Neural cell (in vitro differentiated cells): Measurements from ENCODE around the gene DAZAP1. TPM values are rescaled to one million over a fixed set of nuclear protein-coding genes. Genes with fewer than 3 reads are reported as not detected.

Experiments used
- H2AFZ ChIP-seq: fragments of 200-600, 300-800 bp; sonication (generic), shearing (Covaris generic); 2 replicates; pipeline ENCODE4 v1.6.0; 2014; ENCODE audit warnings: low read depth, mild to moderate bottlenecking, antibody characterized with exemption, low read length, moderate library complexity
- H3F3A ChIP-seq: fragments of 200-600 bp; shearing (Covaris generic); 2 replicates; pipeline ENCODE4 v1.6.1; 2016; ENCODE audit warnings: mild to moderate bottlenecking, moderate library complexity, mixed read lengths, antibody characterized with exemption, low read length; ENCODE audit not compliant: insufficient read depth, poor library complexity, severe bottlenecking
- H3K27ac ChIP-seq: fragments of 200-600, 300-800 bp; sonication (generic), shearing (Covaris generic); 2 replicates; pipeline ENCODE4 v1.5.1; 2014; ENCODE audit warnings: mild to moderate bottlenecking, low read length, moderate library complexity
- H3K27me3 ChIP-seq: fragments of 300-800, 200-600 bp; sonication (generic), shearing (Covaris generic); 2 replicates; pipeline ENCODE4 v1.6.0; 2014; ENCODE audit warnings: mild to moderate bottlenecking, low read depth, low read length, moderate library complexity; ENCODE audit not compliant: insufficient read depth
- H3K36me3 ChIP-seq: fragments of 300-800, 200-600 bp; sonication (generic), shearing (Covaris generic); 2 replicates; pipeline ENCODE4 v1.5.1; 2014; ENCODE audit warnings: mild to moderate bottlenecking, antibody characterized with exemption, low read length, moderate library complexity; ENCODE audit not compliant: insufficient read depth
- H3K4me2 ChIP-seq: fragments of 300-800, 200-600 bp; sonication (generic), shearing (Covaris generic); 2 replicates; pipeline ENCODE4 v1.6.0; 2014; ENCODE audit warnings: mild to moderate bottlenecking, low read length
- H3K4me3 ChIP-seq: fragments of 300-800, 200-600 bp; sonication (generic), shearing (Covaris generic); 2 replicates; pipeline ENCODE4 v1.5.1; 2014; ENCODE audit warnings: mild to moderate bottlenecking, low read length, moderate library complexity
- H3K79me2 ChIP-seq: fragments of 200-600 bp; shearing (Covaris generic); replicated peaks from 2 replicates; pipeline ENCODE4 v1.6.0; 2014; ENCODE audit warnings: mild to moderate bottlenecking, low read length, moderate library complexity; ENCODE audit not compliant: insufficient read depth
- H3K9ac ChIP-seq: fragments of 300-800, 200-600 bp; sonication (generic), shearing (Covaris generic); 2 replicates; pipeline ENCODE4 v1.6.1; 2016; ENCODE audit warnings: mild to moderate bottlenecking, low read length, mixed read lengths
- H3K9me2 ChIP-seq: fragments of 200-600 bp; shearing (Covaris generic); 2 replicates; pipeline ENCODE4 v1.6.1; 2016; ENCODE audit warnings: mild to moderate bottlenecking, low read length, mixed read lengths; ENCODE audit not compliant: insufficient read depth
- H3K9me3 ChIP-seq: fragments of 200-600, 300-800 bp; sonication (generic), shearing (Covaris generic); 2 replicates; pipeline ENCODE4 v1.6.1; 2016; ENCODE audit warnings: mild to moderate bottlenecking, mixed run types, low read length, moderate library complexity, mixed read lengths
- H4K20me1 ChIP-seq: fragments of 200-600 bp; shearing (Covaris generic); 2 replicates; pipeline ENCODE4 v1.6.1; 2016; ENCODE audit warnings: mild to moderate bottlenecking, mixed run types; ENCODE audit not compliant: insufficient read depth
- EP300 ChIP-seq: fragments of 450-650 bp; conservative IDR thresholded peaks from 2 replicates; pipeline ENCODE4 v1.6.1; 2014; ENCODE audit warnings: antibody characterized with exemption, mild to moderate bottlenecking, moderate library complexity; ENCODE audit not compliant: poor library complexity, severe bottlenecking
- EZH2 ChIP-seq: fragments of 200-600, 300-800 bp; shearing (Covaris generic), sonication (generic); IDR thresholded peaks from 2 replicates; pipeline ENCODE4 v1.6.1; 2014; ENCODE audit warnings: antibody characterized with exemption, low read length, borderline replicate concordance, mild to moderate bottlenecking; ENCODE audit not compliant: insufficient read depth, poor library complexity, severe bottlenecking
- MXI1 ChIP-seq: fragments of 450-650 bp; conservative IDR thresholded peaks from 2 replicates; pipeline ENCODE4 v1.6.1; 2014; ENCODE audit warnings: antibody characterized with exemption, mild to moderate bottlenecking; ENCODE audit not compliant: poor library complexity, severe bottlenecking
- POLR2AphosphoS5 ChIP-seq: IDR thresholded peaks from 2 replicates; pipeline ENCODE4 v1.6.1; 2012
- RAD21 ChIP-seq: fragments of 450-650 bp; conservative IDR thresholded peaks from 2 replicates; pipeline ENCODE4 v1.6.1; 2014; ENCODE audit warnings: antibody characterized with exemption, mild to moderate bottlenecking, moderate library complexity
- REST ChIP-seq: IDR thresholded peaks from 2 replicates; pipeline ENCODE4 v1.6.1; 2012; ENCODE audit warnings: borderline replicate concordance
- SMC3 ChIP-seq: fragments of 450-650 bp; conservative IDR thresholded peaks from 2 replicates; pipeline ENCODE4 v1.6.1; 2014; ENCODE audit warnings: antibody characterized with exemption, mild to moderate bottlenecking, moderate library complexity; ENCODE audit not compliant: poor library complexity
- TAF1 ChIP-seq: IDR thresholded peaks from 2 replicates; pipeline ENCODE4 v1.6.1; 2012; ENCODE audit warnings: low read depth
- polyA plus RNA-seq: library from polyadenylated mRNA; depleted of rRNA; stranded (reverse); fragments of >200 nt; gene quantifications from 2 replicates; pipeline ENCODE4 v1.2.3, GENCODE V29; 2014
- TF ChIP-seq, protein P1 (sequence below): fragments of 450-650 bp; IDR thresholded peaks from 2 replicates; pipeline ENCODE4 v1.5.1; 2014; ENCODE audit warnings: antibody characterized with exemption, mild to moderate bottlenecking, moderate library complexity; ENCODE audit not compliant: poor library complexity, severe bottlenecking

Gene DAZAP1
- polyA plus RNA-seq, 1 donor from 2014 or later = 60.5 TPM

- no peak for TF ChIP-seq EP300
- TF ChIP-seq POLR2AphosphoS5 = no peak
- TF ChIP-seq EZH2 = no peak
- TF ChIP-seq TAF1 = no peak
- no peak for TF ChIP-seq RAD21
- TF ChIP-seq REST = no peak
- no peak for TF ChIP-seq SMC3
- no peak for TF ChIP-seq MXI1
- TF ChIP-seq, protein P1, sequence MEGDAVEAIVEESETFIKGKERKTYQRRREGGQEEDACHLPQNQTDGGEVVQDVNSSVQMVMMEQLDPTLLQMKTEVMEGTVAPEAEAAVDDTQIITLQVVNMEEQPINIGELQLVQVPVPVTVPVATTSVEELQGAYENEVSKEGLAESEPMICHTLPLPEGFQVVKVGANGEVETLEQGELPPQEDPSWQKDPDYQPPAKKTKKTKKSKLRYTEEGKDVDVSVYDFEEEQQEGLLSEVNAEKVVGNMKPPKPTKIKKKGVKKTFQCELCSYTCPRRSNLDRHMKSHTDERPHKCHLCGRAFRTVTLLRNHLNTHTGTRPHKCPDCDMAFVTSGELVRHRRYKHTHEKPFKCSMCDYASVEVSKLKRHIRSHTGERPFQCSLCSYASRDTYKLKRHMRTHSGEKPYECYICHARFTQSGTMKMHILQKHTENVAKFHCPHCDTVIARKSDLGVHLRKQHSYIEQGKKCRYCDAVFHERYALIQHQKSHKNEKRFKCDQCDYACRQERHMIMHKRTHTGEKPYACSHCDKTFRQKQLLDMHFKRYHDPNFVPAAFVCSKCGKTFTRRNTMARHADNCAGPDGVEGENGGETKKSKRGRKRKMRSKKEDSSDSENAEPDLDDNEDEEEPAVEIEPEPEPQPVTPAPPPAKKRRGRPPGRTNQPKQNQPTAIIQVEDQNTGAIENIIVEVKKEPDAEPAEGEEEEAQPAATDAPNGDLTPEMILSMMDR = no peak
- peak overlapping the region; percentile 44 for H3K27ac ChIP-seq
- H3F3A ChIP-seq = no peaks in the 10 kb centered on the region
- no peaks in the 10 kb centered on the region for H3K9me2 ChIP-seq
- H3K4me3 ChIP-seq = peak overlapping the region; percentile 95
- no peaks in the 10 kb centered on the region for H3K27me3 ChIP-seq
- no peaks in the 10 kb centered on the region for H3K36me3 ChIP-seq
- peak overlapping the region; percentile 89 for H3K4me2 ChIP-seq
- peak overlapping the region; percentile 81 for H3K9ac ChIP-seq
- peaks cover 31% of the 10 kb centered on the region for H4K20me1 ChIP-seq
- no peaks in the 10 kb centered on the region for H3K9me3 ChIP-seq
- no peak overlapping the region for H2AFZ ChIP-seq
- H3K79me2 ChIP-seq = peaks cover 61% of the 10 kb centered on the region
These were observed 2.0 kb downstream of the DAZAP1 start for GRCh38 chr19:1409204-1410005.

- H3K4me3 ChIP-seq = peak overlapping the region; percentile 95
- no peak overlapping the region for H3K9ac ChIP-seq
- no peak overlapping the region for H3K4me2 ChIP-seq
- H3K79me2 ChIP-seq = peaks cover 67% of the 10 kb centered on the region
- no peak overlapping the region for H2AFZ ChIP-seq
- no peaks in the 10 kb centered on the region for H3K9me2 ChIP-seq
- no peaks in the 10 kb centered on the region for H3F3A ChIP-seq
- TF ChIP-seq TAF1 (no peak), REST (no peak), RAD21 (no peak)
- H3K27ac ChIP-seq = no peak overlapping the region
- no peaks in the 10 kb centered on the region for H3K9me3 ChIP-seq
- no peaks in the 10 kb centered on the region for H3K27me3 ChIP-seq
- no peaks in the 10 kb centered on the region for H3K36me3 ChIP-seq
- H4K20me1 ChIP-seq = peaks cover 31% of the 10 kb centered on the region
These were observed 2.9 kb downstream of the DAZAP1 start for GRCh38 chr19:1410136-1410786.
